T-helper 2 cell treated with Interferon-gamma antibody and Interleukin-4, amounts not matched to agents 5 μg/mL and 100 μg/mL, for 36 hours (primary cell): Measurements from ENCODE around the gene TNPO1.
"Not testable (repeated sequence)": the region's sequence is repeated elsewhere in the genome, so short reads cannot be mapped to it uniquely, and the experiment has no call there.

Experiments used
- DNase-seq: peaks from one replicate; pipeline ENCODE4 v3.0.0; 2021; ENCODE audit warnings: low spot score
- H3K27ac Mint-ChIP-seq: one replicate; pipeline ENCODE4 v1.8.0; 2021; ENCODE audit warnings: mild to moderate bottlenecking, mixed read lengths
- H3K27me3 Mint-ChIP-seq: one replicate; pipeline ENCODE4 v1.8.0; 2021; ENCODE audit warnings: low read depth, mixed read lengths
- H3K36me3 Mint-ChIP-seq: one replicate; pipeline ENCODE4 v1.8.0; 2021; ENCODE audit warnings: low read depth, mixed read lengths
- H3K4me1 Mint-ChIP-seq: one replicate; pipeline ENCODE4 v1.8.0; 2021; ENCODE audit warnings: low read depth, mixed read lengths
- H3K4me3 Mint-ChIP-seq: one replicate; pipeline ENCODE4 v1.8.0; 2022; ENCODE audit warnings: mild to moderate bottlenecking, moderate library complexity, mixed read lengths
- H3K9me3 Mint-ChIP-seq: one replicate; pipeline ENCODE4 v1.8.0; 2021; ENCODE audit warnings: mixed read lengths

The TNPO1 gene

DNA sequence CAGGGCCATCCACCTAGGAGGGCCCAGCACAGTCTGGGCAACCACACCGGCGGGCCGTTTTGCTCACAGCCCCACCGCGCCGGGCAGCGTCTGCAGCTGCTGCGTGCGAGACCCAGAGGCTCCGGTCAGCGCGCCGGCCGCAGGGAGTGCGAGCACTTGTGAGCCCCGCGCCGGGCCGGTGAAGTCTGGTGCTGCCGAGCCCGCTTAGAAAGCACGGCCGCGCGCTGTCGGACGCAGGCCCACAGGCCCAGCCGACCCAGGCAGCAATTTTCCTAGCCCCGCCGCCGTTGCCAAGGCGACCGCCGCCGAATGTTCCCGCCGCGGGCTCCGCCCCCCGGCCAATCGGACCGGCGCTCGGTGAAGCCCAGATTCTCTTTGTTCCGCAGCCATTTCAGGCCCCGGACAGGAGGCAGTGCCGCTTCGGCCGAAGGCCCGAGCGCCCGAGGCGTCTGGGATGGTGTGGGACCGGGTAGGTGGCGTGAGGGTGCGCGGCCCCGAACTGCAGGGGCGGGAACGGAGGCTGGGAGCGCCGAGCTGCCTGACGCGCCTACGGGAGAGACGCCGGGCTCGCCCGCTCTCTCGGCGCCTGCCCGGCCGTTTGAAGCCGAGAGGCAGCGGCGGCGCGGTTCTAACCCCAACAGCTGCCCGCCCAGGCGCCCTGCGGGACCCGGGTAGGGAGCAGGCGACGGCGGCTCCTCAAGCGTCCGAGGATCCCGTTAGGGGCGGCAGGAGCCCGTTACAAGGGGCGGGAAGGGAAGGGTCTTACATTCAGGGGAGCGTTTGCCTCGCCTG lies at the start of gene TNPO1:
Gene TNPO1, plus strand, starts transcription at position 378 of the 792 bp plus-strand sequence. Its CDS starts 77 bp downstream, at position 455.
- Mint-ChIP-seq H3K27ac (peak within 1 kb of the TSS; percentile 53), H3K9me3 (no peaks in the 10 kb centered on the region), H3K27me3 (peaks cover 18% of the 10 kb centered on the region)

DNA sequence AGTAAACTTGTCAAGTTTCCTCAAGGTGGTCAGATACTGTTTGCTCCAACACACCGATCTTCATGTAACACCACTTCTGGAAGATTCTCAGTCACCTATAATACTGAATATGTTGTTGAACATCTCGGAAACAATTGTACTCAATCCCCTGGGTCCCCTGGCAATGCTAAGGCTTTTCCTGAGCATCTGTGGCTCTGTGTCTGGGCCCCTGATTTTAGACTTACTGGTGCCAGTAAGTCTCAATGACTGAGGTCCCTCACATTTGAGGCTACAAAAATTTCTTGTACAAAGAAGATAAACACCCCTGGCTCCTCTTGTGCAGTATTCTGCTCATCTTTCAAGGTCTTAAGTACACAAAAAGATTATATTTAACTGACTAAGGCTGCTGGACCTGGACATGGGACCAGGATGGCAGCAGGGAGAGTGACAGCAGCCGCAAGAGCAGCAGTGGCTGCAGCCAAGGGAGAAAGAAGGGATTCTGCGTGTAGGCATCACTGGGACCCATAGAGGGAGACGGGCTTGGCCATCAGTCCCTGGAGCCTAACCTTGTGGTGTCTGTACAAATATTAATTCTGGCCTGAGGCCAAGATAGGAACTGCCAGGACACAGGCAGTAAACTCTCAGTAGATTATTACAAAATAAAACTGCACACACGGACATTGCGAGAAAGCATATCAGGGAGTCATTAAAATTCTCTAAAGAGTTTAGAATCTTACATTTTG lies 49.0 kb upstream of the TNPO1 start:
- DNase-seq = no peak
- H3K4me3 Mint-ChIP-seq = no peak overlapping the region
- H3K9me3 Mint-ChIP-seq = no peaks in the 10 kb centered on the region
- H3K27ac Mint-ChIP-seq = no peak overlapping the region
- peaks cover 6% of the 10 kb centered on the region for H3K27me3 Mint-ChIP-seq
- H3K36me3 Mint-ChIP-seq = no peaks in the 10 kb centered on the region
- H3K4me1 Mint-ChIP-seq = no peaks in the 10 kb centered on the region

More for the DNA sequence above, at the start of gene TNPO1:
- peaks cover 12% of the 10 kb centered on the region for H3K4me1 Mint-ChIP-seq
- DNase-seq = peak; percentile 87
- H3K36me3 Mint-ChIP-seq = no peaks in the 10 kb centered on the region
- H3K4me3 Mint-ChIP-seq = peak within 1 kb of the TSS; percentile 89

DNA sequence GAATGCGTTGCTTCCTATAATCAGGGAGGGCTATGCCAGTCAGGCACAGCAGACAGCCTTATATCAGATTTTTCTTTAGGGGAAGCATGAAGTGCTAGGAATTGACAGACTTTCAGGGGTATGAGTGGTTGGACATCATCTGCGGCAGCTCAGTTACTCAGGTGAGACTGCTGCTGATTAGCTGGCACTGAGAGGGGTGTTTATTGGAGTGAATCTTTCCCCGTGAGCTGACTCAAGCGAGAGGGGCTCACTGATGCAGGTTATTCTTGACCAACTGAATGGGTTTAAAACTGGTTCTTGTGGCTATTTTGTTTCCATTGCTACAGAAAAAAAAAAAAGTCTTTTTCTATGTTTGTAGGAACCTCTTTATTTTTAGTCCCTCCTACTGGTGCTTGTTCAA lies 46.2 kb upstream of the TNPO1 start:
- peaks cover 4% of the 10 kb centered on the region for H3K27me3 Mint-ChIP-seq
- no peaks in the 10 kb centered on the region for H3K4me1 Mint-ChIP-seq
- no peak overlapping the region for H3K27ac Mint-ChIP-seq
- no peak for DNase-seq
- H3K9me3 Mint-ChIP-seq = no peaks in the 10 kb centered on the region
- H3K36me3 Mint-ChIP-seq = no peaks in the 10 kb centered on the region
- no peak overlapping the region for H3K4me3 Mint-ChIP-seq

DNA sequence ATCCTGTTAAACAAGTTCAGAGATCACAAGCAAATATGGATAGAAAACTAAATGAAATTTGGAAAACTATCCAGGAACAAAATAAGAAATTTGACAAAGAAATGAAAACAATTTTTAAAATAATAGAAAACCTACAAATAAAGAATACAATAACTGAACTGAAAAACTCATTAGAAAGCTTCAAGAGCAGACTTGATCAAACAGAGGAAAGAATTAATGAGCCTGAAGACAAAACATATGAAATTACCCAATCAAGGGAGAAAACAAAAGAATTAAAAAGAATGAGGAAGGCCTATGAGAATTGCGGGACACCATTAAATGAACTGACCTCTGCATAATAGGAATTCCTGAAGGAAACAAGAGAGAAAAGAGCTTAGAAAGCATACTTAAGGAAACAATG lies 39.8 kb upstream of the TNPO1 start:
- DNase-seq = no peak
- peaks cover 31% of the 10 kb centered on the region for H3K9me3 Mint-ChIP-seq
- H3K4me3 Mint-ChIP-seq = no peak overlapping the region
- H3K4me1 Mint-ChIP-seq = no peaks in the 10 kb centered on the region
- H3K27me3 Mint-ChIP-seq = peaks cover 22% of the 10 kb centered on the region
- no peaks in the 10 kb centered on the region for H3K36me3 Mint-ChIP-seq
- no peak overlapping the region for H3K27ac Mint-ChIP-seq

DNA sequence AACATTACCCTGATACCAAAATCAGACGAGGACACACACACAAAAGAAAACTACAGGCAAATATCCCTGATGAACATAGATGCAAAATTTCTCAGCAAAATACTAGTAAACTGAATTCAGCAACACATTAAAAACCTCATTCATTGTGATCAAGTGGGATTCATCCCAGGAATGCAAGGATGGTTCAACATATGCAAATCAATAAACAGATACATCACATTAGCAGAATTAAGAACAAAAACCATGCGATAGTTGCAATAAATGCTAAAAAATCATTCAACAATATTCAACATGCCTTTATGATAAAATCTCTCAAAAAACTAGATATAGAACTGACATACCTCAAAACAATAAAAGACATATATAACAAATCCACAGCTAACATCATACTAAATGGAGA lies 36.9 kb upstream of the TNPO1 start:
- Mint-ChIP-seq H3K27me3 (peaks cover 22% of the 10 kb centered on the region), H3K36me3 (no peaks in the 10 kb centered on the region), H3K4me1 (no peaks in the 10 kb centered on the region), H3K4me3 (no peak overlapping the region), H3K9me3 (peaks cover 31% of the 10 kb centered on the region), H3K27ac (no peak overlapping the region)
- DNase-seq = no peak

DNA sequence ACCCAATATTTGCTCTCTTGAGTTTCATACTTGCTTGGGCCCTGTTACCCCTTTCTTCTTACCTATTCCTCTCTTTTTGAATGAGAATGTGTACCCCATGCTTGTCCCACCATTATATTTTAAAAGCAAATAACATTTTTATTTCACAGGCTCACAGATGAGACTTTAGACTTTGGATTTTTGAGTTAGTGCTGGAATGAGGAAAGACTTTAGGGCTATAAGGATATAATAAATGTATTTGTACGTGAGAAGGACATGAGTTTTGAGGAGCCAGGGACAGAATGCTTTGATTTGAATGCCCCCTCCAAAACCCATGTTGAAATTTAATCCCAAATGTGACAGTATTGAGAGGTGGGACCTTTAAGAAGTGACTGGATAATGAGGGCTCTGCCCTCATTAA lies 33.1 kb upstream of the TNPO1 start:
- no peak overlapping the region for H3K4me3 Mint-ChIP-seq
- H3K27ac Mint-ChIP-seq = no peak overlapping the region
- H3K4me1 Mint-ChIP-seq = no peaks in the 10 kb centered on the region
- no peaks in the 10 kb centered on the region for H3K36me3 Mint-ChIP-seq
- peaks cover 19% of the 10 kb centered on the region for H3K9me3 Mint-ChIP-seq
- peaks cover 12% of the 10 kb centered on the region for H3K27me3 Mint-ChIP-seq
- no peak for DNase-seq

DNA sequence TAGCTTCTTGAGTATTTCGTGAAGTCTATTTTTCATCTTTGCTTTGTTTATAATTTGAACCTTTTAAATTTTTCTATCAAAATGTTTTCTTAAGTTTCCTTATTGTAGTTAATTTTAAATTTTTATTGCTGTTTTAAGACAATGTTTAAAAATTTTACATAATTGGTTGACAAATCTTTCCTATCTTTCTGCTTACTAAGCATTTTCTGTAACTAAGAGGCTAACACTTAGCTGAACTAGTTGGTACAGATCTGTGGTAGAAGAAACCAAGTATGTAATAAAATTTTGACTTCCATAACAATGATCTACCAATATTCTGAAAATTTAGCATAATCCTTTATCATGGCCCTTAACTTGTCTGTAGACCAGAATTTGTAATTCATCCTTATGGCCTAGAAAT lies 32.3 kb upstream of the TNPO1 start:
- H3K9me3 Mint-ChIP-seq = peaks cover 14% of the 10 kb centered on the region
- DNase-seq = no peak
- H3K36me3 Mint-ChIP-seq = no peaks in the 10 kb centered on the region
- H3K4me1 Mint-ChIP-seq = no peaks in the 10 kb centered on the region
- H3K27me3 Mint-ChIP-seq = peaks cover 11% of the 10 kb centered on the region
- H3K4me3 Mint-ChIP-seq = no peak overlapping the region
- no peak overlapping the region for H3K27ac Mint-ChIP-seq

DNA sequence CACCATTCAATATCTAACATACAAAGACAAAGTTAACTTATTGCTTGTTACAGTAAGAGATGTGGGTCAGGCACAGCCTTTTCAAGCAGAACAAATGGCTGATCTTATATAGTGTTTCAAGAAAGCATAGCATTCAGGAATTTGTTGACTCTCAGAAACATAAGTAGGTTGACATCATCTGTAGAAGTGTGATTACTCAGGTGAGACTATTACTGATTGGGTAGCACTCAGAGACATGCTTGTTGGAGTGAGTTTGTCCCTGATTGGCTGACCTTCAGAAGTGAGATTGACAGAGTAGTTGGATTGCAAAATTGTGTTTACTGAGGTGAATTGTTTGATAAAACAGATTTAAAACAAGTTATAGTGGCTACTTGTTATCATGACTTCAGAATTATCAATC lies 30.7 kb upstream of the TNPO1 start:
- Mint-ChIP-seq H3K27ac (no peak overlapping the region), H3K9me3 (no peaks in the 10 kb centered on the region), H3K36me3 (no peaks in the 10 kb centered on the region), H3K4me3 (no peak overlapping the region), H3K4me1 (no peaks in the 10 kb centered on the region), H3K27me3 (peaks cover 10% of the 10 kb centered on the region)
- DNase-seq = no peak

DNA sequence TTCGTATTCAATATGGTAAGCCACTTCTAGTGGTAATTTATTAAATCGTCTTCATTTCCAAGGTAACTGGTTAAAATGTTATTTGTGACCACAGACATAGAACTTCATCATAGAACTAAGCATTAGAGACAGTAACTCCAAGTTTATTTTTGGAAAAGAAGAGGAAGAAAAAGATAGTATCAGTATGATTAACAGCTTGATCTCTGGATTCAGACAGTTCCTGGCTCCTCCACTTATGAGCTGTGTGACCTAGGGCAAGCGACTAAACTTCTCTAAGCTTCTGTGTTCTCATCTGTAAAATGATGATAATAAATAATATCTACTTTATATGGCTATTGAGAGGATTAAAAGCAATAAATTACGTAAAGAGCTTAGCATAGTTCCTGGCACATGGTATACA lies 29.8 kb upstream of the TNPO1 start:
- H3K4me3 Mint-ChIP-seq = no peak overlapping the region
- no peaks in the 10 kb centered on the region for H3K4me1 Mint-ChIP-seq
- no peak for DNase-seq
- no peak overlapping the region for H3K27ac Mint-ChIP-seq
- no peaks in the 10 kb centered on the region for H3K36me3 Mint-ChIP-seq
- no peaks in the 10 kb centered on the region for H3K9me3 Mint-ChIP-seq
- peaks cover 10% of the 10 kb centered on the region for H3K27me3 Mint-ChIP-seq

DNA sequence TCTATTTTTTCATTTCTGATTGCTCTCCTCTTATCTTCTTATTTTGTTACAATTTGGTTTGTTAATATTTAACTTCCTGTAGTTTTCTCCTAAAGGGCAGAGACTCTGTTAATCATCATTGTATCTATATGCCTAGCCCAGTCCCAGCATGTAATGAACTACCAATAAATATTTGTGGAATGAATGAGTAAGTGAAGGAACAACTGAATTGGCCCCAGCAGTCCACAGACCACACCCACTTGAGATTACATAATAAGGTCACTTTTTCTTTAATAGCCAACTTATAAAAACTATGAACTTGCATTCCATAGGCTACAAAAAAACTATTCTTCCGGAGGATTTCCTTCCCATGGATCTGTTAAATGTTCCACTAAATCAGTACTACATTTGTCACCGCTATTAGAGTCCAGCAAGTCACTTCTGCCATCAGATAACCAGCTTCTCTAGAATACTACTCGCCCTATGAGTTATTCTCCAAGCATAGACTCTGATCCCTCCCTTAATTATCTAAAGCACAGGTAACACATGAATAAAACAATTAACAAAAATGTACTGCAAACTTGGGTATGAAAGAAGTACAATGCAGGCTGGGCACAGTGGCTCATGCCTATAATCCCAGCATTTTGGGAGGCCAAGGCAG lies 27.5 kb upstream of the TNPO1 start:
- H3K9me3 Mint-ChIP-seq = no peaks in the 10 kb centered on the region
- H3K27ac Mint-ChIP-seq = no peak overlapping the region
- peaks cover 13% of the 10 kb centered on the region for H3K27me3 Mint-ChIP-seq
- no peak for DNase-seq
- H3K4me3 Mint-ChIP-seq = no peak overlapping the region
- no peaks in the 10 kb centered on the region for H3K36me3 Mint-ChIP-seq
- H3K4me1 Mint-ChIP-seq = no peaks in the 10 kb centered on the region

DNA sequence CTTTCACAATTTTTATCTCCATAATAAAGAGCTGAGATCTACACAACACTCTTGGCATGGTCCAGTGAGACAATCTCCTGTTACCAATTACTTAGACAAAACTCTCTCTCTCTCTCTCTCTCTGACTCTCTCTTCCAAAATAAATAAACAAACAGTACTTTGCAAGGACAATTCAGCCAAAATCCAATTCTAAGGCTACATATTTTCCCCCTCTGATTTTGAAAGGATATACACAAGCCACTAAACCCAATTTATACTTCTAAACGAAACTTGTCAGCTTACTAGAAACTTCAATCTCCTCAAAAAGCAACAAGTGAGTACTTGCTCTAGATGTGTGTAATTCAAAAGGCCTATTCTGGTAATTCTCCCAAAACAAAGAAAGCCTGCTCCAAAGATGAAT lies 26.3 kb upstream of the TNPO1 start:
- Mint-ChIP-seq H3K9me3 (no peaks in the 10 kb centered on the region), H3K4me1 (no peaks in the 10 kb centered on the region), H3K27me3 (peaks cover 17% of the 10 kb centered on the region), H3K36me3 (no peaks in the 10 kb centered on the region), H3K27ac (no peak overlapping the region), H3K4me3 (no peak overlapping the region)
- no peak for DNase-seq

DNA sequence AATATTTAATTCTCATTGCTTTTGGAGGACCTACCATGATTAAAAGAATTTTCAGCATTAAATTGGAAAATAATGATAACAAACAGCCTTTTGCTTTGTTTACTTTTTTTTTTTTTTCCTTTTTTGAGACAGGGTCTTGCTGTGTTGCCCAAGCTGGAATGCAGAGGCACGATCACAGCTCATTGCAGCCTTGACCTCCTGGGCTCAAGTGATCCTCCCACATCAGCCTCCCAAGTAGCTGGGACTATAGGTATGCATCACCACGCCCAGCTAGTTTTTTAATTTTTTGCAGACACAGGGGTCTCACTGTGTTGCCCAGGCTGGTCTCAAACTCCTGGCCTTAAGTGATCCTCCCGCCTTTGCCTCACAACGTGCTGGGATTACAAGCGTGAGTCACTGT lies 23.8 kb upstream of the TNPO1 start:
- H3K36me3 Mint-ChIP-seq, H3K27ac Mint-ChIP-seq, H3K4me1 Mint-ChIP-seq, H3K9me3 Mint-ChIP-seq, DNase-seq, H3K4me3 Mint-ChIP-seq: not testable (repeated sequence)
- H3K27me3 Mint-ChIP-seq = peaks cover 19% of the 10 kb centered on the region

DNA sequence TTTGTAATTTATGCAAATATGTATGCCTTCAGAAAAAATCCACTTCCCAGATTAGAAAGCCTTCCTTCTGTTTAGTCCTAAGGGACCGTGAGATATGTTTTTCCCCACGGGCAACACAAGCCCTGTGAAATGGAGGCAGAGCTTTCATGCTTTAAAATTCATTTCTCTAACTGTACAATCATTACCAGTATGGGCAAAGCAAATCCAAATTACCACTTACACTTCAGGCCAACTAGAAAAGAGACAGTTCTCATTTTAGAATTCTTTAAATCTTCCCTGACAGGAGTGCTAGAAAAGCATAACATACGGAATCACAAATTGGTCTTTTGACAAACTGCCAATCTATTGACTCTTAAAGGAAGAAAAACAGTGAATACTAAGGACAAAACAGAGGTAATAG lies 20.5 kb upstream of the TNPO1 start:
- Mint-ChIP-seq H3K36me3 (no peaks in the 10 kb centered on the region), H3K4me3 (no peak overlapping the region), H3K9me3 (no peaks in the 10 kb centered on the region), H3K27me3 (peaks cover 23% of the 10 kb centered on the region), H3K4me1 (no peaks in the 10 kb centered on the region), H3K27ac (no peak overlapping the region)
- no peak for DNase-seq

DNA sequence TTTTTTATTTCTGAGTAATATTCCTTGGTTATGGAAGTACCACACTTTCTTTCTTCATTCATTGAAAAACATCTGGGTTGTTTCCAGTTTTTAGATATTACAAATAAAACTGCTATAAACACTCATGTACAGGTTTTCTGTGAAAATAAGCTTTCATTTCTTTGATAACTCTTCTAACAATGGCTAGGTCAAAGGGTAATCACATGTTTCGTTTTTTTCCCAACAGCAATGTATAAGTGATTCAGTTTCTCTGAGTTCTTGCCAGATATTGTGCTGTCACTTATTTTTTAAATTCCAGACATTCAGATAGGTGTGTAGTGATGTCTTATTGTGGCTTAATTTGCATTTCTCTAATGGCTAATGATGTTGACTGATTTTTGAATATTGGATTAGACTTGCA lies 16.7 kb upstream of the TNPO1 start:
- Mint-ChIP-seq H3K27me3 (peaks cover 27% of the 10 kb centered on the region), H3K27ac (no peak overlapping the region), H3K4me1 (no peaks in the 10 kb centered on the region), H3K36me3 (no peaks in the 10 kb centered on the region), H3K4me3 (no peak overlapping the region), H3K9me3 (no peaks in the 10 kb centered on the region)
- DNase-seq = no peak
